MM.1S (cell line): ENCODE results near the gene SPOCK1.

Source experiments
- DNase-seq: peaks from one replicate; pipeline ENCODE4 v3.0.0-alpha.2; 2015
- H2AFZ ChIP-seq: fragments of 300-600 bp; sonication (generic); 2 replicates; pipeline ENCODE4 v1.6.0; 2016; ENCODE audit warnings: antibody characterized with exemption, low read length
- H3F3A ChIP-seq: fragments of 300-600 bp; sonication (generic); 2 replicates; pipeline ENCODE4 v1.6.1; 2016; ENCODE audit warnings: mild to moderate bottlenecking, antibody characterized with exemption, low read length, moderate library complexity, mixed read lengths; ENCODE audit not compliant: insufficient read depth
- H3K27ac ChIP-seq: fragments of 300-600 bp; sonication (generic); 2 replicates; pipeline ENCODE4 v1.5.1; 2016; ENCODE audit warnings: mild to moderate bottlenecking, low read length
- H3K27me3 ChIP-seq: fragments of 300-600 bp; sonication (generic); replicated peaks from 2 replicates; pipeline ENCODE4 v1.6.0; 2016; ENCODE audit warnings: low read length; ENCODE audit not compliant: insufficient read depth
- H3K36me3 ChIP-seq: fragments of 300-600 bp; sonication (generic); replicated peaks from 2 replicates; pipeline ENCODE4 v1.6.1; 2016; ENCODE audit warnings: mild to moderate bottlenecking, low read length, mixed read lengths; ENCODE audit not compliant: insufficient read depth
- H3K4me1 ChIP-seq: fragments of 300-600 bp; sonication (generic); 2 replicates; pipeline ENCODE4 v1.6.1; 2016; ENCODE audit warnings: low read length, mixed read lengths
- H3K4me2 ChIP-seq: fragments of 300-600 bp; sonication (generic); 2 replicates; pipeline ENCODE4 v1.6.0; 2016; ENCODE audit warnings: low read depth, low read length
- H3K4me3 ChIP-seq: fragments of 300-600 bp; sonication (generic); 2 replicates; pipeline ENCODE4 v1.5.1; 2016; ENCODE audit warnings: low read length, mixed read lengths
- H3K79me2 ChIP-seq: fragments of 300-600 bp; sonication (generic); 2 replicates; pipeline ENCODE4 v1.6.1; 2016; ENCODE audit warnings: mixed run types, low read length, mixed read lengths
- H3K9ac ChIP-seq: fragments of 300-600 bp; sonication (generic); 2 replicates; pipeline ENCODE4 v1.6.1; 2016; ENCODE audit warnings: low read length, mixed read lengths
- H3K9me2 ChIP-seq: fragments of 300-600 bp; sonication (generic); replicated peaks from 2 replicates; pipeline ENCODE4 v1.6.1; 2016; ENCODE audit warnings: mild to moderate bottlenecking, low read length, mixed read lengths; ENCODE audit not compliant: insufficient read depth
- H3K9me3 ChIP-seq: fragments of 300-600 bp; sonication (generic); replicated peaks from 2 replicates; pipeline ENCODE4 v1.6.1; 2016; ENCODE audit warnings: mild to moderate bottlenecking, low read length, mixed read lengths; ENCODE audit not compliant: insufficient read depth
- H4K20me1 ChIP-seq: fragments of 300-600 bp; sonication (generic); 2 replicates; pipeline ENCODE4 v1.6.1; 2016; ENCODE audit warnings: mild to moderate bottlenecking, low read length, moderate library complexity, mixed read lengths; ENCODE audit not compliant: insufficient read depth
- CTCF ChIP-seq: fragments of 300-600 bp; sonication (generic); IDR thresholded peaks from 2 replicates; pipeline ENCODE4 v1.5.1; 2016; ENCODE audit warnings: antibody characterized with exemption, low read length, mixed read lengths
- EZH2 ChIP-seq: fragments of 300-600 bp; sonication (generic); optimal IDR thresholded peaks from 2 replicates; pipeline ENCODE3; 2017; ENCODE audit warnings: low read depth, mild to moderate bottlenecking, antibody characterized with exemption, low read length, mixed read lengths
- EZH2phosphoT487 ChIP-seq: fragments of 300-600 bp; sonication (generic); IDR thresholded peaks from 2 replicates; pipeline ENCODE4 v1.6.1; 2018; ENCODE audit warnings: antibody characterized with exemption, low read length

Gene SPOCK1

GRCh38 chr5:137281201-137281600, 217.9 kb downstream of the SPOCK1 start:
- no peaks in the 10 kb centered on the region for H3F3A ChIP-seq
- no peaks in the 10 kb centered on the region for H3K36me3 ChIP-seq
- no peaks in the 10 kb centered on the region for H3K4me1 ChIP-seq
- H3K4me3 ChIP-seq = no peak overlapping the region
- H4K20me1 ChIP-seq = no peaks in the 10 kb centered on the region
- TF ChIP-seq EZH2 (no peak), CTCF (no peak)
- no peak overlapping the region for H2AFZ ChIP-seq
- DNase-seq = no peak
- no peaks in the 10 kb centered on the region for H3K9me3 ChIP-seq
- H3K79me2 ChIP-seq = no peaks in the 10 kb centered on the region
- H3K4me2 ChIP-seq = no peak overlapping the region
- H3K9ac ChIP-seq = no peak overlapping the region
- no peaks in the 10 kb centered on the region for H3K27me3 ChIP-seq
- no peaks in the 10 kb centered on the region for H3K9me2 ChIP-seq
- no peak overlapping the region for H3K27ac ChIP-seq

- Histone ChIP-seq H3F3A (no peaks in the 10 kb centered on the region), H2AFZ (no peak overlapping the region), H3K9me3 (no peaks in the 10 kb centered on the region), H3K9me2 (no peaks in the 10 kb centered on the region), H3K36me3 (no peaks in the 10 kb centered on the region), H3K9ac (no peak overlapping the region), H3K79me2 (no peaks in the 10 kb centered on the region), H4K20me1 (no peaks in the 10 kb centered on the region), H3K27me3 (no peaks in the 10 kb centered on the region), H3K27ac (no peak overlapping the region), H3K4me1 (no peaks in the 10 kb centered on the region), H3K4me3 (no peak overlapping the region), H3K4me2 (no peak overlapping the region)
- TF ChIP-seq EZH2phosphoT487 (no peak), EZH2 (no peak), CTCF (no peak)
- DNase-seq = no peak
These were observed 218.5 kb downstream of the SPOCK1 start for GRCh38 chr5:137280656-137281055.

- no peak overlapping the region for H3K4me2 ChIP-seq
- H3K4me3 ChIP-seq = no peak overlapping the region
- no peaks in the 10 kb centered on the region for H3K79me2 ChIP-seq
- no peaks in the 10 kb centered on the region for H3K36me3 ChIP-seq
- no peaks in the 10 kb centered on the region for H3K27me3 ChIP-seq
- H3K9me2 ChIP-seq = no peaks in the 10 kb centered on the region
- H4K20me1 ChIP-seq = no peaks in the 10 kb centered on the region
- DNase-seq = no peak
- H3K9ac ChIP-seq = no peak overlapping the region
- no peaks in the 10 kb centered on the region for H3K4me1 ChIP-seq
- H3F3A ChIP-seq = no peaks in the 10 kb centered on the region
- no peak overlapping the region for H3K27ac ChIP-seq
- H2AFZ ChIP-seq = no peak overlapping the region
- no peak for TF ChIP-seq CTCF
- no peak for TF ChIP-seq EZH2
- TF ChIP-seq EZH2phosphoT487 = no peak
- H3K9me3 ChIP-seq = no peaks in the 10 kb centered on the region
These were observed 219.4 kb downstream of the SPOCK1 start for GRCh38 chr5:137279521-137280231.
